Astrocyte of the spinal cord (primary cell): ENCODE measurements around the gene ZNF254.

ENCODE experiments used
- DNase-seq: peaks from one replicate; pipeline ENCODE4 v3.0.0; 2011; ENCODE audit warnings: low read depth, low spot score
- H3K4me3 ChIP-seq: 2 replicates; pipeline ENCODE4 v1.5.1; 2011; ENCODE audit warnings: low read depth, mild to moderate bottlenecking, low read length, moderate library complexity
- in situ Hi-C: cut with HindIII; loops from 2 replicates; pipeline ENCODE4 v1.10.0; 2017; ENCODE audit warnings: low sequenced_read_pairs
- TF ChIP-seq, protein P1 (sequence below): IDR thresholded peaks from 2 replicates; pipeline ENCODE4 v1.5.1; 2012; ENCODE audit warnings: low read depth, mild to moderate bottlenecking, low read length, inconsistent platforms

ZNF254 gene

GRCh38 chr19:24140591-24140990 is 53.6 kb downstream of the ZNF254 start:
- in situ Hi-C loops, result no loop called here
- TF ChIP-seq, protein P1, sequence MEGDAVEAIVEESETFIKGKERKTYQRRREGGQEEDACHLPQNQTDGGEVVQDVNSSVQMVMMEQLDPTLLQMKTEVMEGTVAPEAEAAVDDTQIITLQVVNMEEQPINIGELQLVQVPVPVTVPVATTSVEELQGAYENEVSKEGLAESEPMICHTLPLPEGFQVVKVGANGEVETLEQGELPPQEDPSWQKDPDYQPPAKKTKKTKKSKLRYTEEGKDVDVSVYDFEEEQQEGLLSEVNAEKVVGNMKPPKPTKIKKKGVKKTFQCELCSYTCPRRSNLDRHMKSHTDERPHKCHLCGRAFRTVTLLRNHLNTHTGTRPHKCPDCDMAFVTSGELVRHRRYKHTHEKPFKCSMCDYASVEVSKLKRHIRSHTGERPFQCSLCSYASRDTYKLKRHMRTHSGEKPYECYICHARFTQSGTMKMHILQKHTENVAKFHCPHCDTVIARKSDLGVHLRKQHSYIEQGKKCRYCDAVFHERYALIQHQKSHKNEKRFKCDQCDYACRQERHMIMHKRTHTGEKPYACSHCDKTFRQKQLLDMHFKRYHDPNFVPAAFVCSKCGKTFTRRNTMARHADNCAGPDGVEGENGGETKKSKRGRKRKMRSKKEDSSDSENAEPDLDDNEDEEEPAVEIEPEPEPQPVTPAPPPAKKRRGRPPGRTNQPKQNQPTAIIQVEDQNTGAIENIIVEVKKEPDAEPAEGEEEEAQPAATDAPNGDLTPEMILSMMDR, result no peak
- no peak overlapping the region for H3K4me3 ChIP-seq
- DNase-seq, result no peak

DNA sequence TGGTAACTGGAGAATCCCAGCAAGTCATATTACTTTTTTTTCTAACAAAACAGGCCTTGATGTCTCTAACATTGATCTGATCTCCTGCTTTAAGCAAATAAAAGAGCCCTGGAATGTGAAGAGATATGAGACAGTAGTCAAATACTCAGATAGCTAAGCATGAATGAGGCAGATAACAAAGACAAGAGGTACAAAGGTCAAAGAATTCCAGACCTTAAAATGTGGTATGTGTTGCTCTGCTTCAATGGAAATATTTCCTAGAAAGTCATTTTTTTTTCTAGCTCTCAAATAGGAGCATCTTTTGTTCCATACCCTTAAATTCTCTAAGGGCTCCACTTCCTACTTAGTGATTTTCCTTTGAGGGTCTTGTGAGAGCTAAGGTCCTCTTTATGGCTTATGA is 54.6 kb downstream of the ZNF254 start:
- TF ChIP-seq, protein P1, result no peak
- no peak for DNase-seq
- in situ Hi-C loops, result no loop called here

DNA sequence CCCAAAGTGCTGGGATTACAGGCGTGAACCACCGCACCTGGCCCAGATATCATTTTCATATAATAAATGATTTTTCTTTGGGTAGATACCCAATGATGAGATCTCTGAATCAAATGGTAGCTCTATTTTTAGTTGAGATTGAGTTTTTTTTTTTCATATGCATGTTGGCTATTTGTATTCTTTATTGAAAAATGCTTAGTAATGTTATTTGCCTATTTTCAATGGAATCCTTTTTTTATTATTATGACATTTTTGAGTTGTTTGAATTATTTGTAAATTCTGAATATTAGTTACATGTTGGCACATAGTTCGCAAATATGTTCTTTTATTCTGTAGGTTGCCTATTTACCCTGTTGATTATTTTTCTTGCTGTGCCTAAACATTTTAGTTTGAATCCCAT is 55.8 kb downstream of the ZNF254 start:
- in situ Hi-C loops, result no loop called here
- no peak overlapping the region for H3K4me3 ChIP-seq
- TF ChIP-seq, protein P1, result no peak
- DNase-seq, result no peak

More for the DNA sequence above, 54.6 kb downstream of the ZNF254 start:
- H3K4me3 ChIP-seq, result no peak overlapping the region

GRCh38 chr19:24159707-24160106 is 72.7 kb downstream of the ZNF254 start:
- TF ChIP-seq, protein P1, result peak; percentile 57
- no peak for DNase-seq
- H3K4me3 ChIP-seq, result no peak overlapping the region
- in situ Hi-C loops, result no loop called here

DNA sequence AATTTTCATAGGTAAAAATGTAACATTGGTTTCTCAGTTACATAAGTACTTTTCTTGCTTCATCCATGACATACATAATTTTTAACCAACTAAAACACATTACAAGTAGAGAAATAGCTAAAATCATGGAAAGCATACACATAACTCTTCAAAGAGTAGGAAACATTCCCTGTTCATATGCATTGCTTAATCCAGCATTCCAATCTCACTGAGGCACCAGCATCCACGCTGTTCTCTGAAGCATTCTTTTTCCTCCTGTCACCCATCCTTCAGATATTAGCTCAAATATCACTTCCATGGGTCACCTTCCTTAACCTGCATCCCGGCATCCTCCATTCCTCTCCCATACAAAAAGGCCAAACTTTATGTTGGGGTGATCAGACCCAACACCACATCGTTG is 79.1 kb downstream of the ZNF254 start:
- H3K4me3 ChIP-seq, result no peak overlapping the region
- TF ChIP-seq, protein P1, result no peak
- in situ Hi-C loops, result no loop called here
- DNase-seq, result no peak

- TF ChIP-seq, protein P1, result no peak
- DNase-seq, result no peak
- in situ Hi-C loops, result no loop called here
- no peak overlapping the region for H3K4me3 ChIP-seq
These were observed 86.9 kb downstream of the ZNF254 start for GRCh38 chr19:24173882-24174281.

- in situ Hi-C loops, result no loop called here
- no peak for DNase-seq
- H3K4me3 ChIP-seq, result no peak overlapping the region
- TF ChIP-seq, protein P1, result no peak
These were observed 90.7 kb downstream of the ZNF254 start for GRCh38 chr19:24177686-24178085.
